Subcutaneous adipose tissue (tissue), 4 donors: ENCODE results near the gene OR10K1. TPM values are rescaled to one million over a fixed set of nuclear protein-coding genes. Genes with fewer than 3 reads are reported as not detected.

Experiments
- CTCF ChIP-seq: fragments of 450-650 bp; IDR thresholded peaks from one replicate; pipeline ENCODE4 v1.5.1; 2016; ENCODE audit warnings: low read depth, mild to moderate bottlenecking, control low read depth, antibody characterized with exemption, moderate library complexity
- total RNA-seq, 4 donors: library from RNA; depleted of rRNA; stranded (reverse); fragments of >200 nt; gene quantifications; one replicate each; pipeline ENCODE4 v1.1.0, GENCODE V29; 2016

OR10K1 gene
- total RNA-seq, 4 donors from 2014 or later = not detected

- TF ChIP-seq CTCF = no peak
Observed at GRCh38 chr1:158493054-158493453, 31.4 kb downstream of the OR10K1 start.

GRCh38 chr1:158494796-158495195, 33.2 kb downstream of the OR10K1 start:
- no peak for TF ChIP-seq CTCF

GRCh38 chr1:158496374-158496773, 34.7 kb downstream of the OR10K1 start:
- TF ChIP-seq CTCF = no peak

- no peak for TF ChIP-seq CTCF
Observed at GRCh38 chr1:158506369-158506987, 44.8 kb downstream of the OR10K1 start.

GRCh38 chr1:158507511-158507910, 45.9 kb downstream of the OR10K1 start:
- no peak for TF ChIP-seq CTCF

GRCh38 chr1:158509471-158510156, 48.0 kb downstream of the OR10K1 start:
- no peak for TF ChIP-seq CTCF

- no peak for TF ChIP-seq CTCF
Observed at GRCh38 chr1:158516966-158517365, 55.3 kb downstream of the OR10K1 start.

Other genes starting within 250 kb of the OR10K1 start
- under 1 TPM in 1 of 4 donors, not detected in 3; 0.34 TPM for gene CD1A, start 207.4 kb upstream of the OR10K1 start, total RNA-seq
- gene CD1C, start 171.9 kb upstream of the OR10K1 start, total RNA-seq = 1 to 10 TPM in 1 of 4 donors, under 1 TPM in 2, not detected in 1; 0.49 to 7.6 (median 0.66) TPM
- gene CD1B, start 130.3 kb upstream of the OR10K1 start, total RNA-seq = 1 to 10 TPM in 1 of 4 donors, not detected in 3; 1.9 TPM
- 1 to 10 TPM in 2 of 4 donors, under 1 TPM in 1, not detected in 1; 0.88 to 2.9 (median 2.4) TPM for gene CD1E, start 107.9 kb upstream of the OR10K1 start, total RNA-seq
- not detected for gene OR10T2, start 62.4 kb upstream of the OR10K1 start, total RNA-seq
- not detected for gene OR10K2, start 35.6 kb upstream of the OR10K1 start, total RNA-seq
- not detected for gene OR10R2, start 10.4 kb downstream of the OR10K1 start, total RNA-seq
- gene OR6Y1, start 92.6 kb downstream of the OR10K1 start, total RNA-seq = not detected
- gene OR6P1, start 108.7 kb downstream of the OR10K1 start, total RNA-seq = not detected
- gene OR10X1, start 118.1 kb downstream of the OR10K1 start, total RNA-seq = not detected
- gene OR10Z1, start 143.4 kb downstream of the OR10K1 start, total RNA-seq = not detected
- gene SPTA1, start 224.9 kb downstream of the OR10K1 start, total RNA-seq = under 1 TPM in 3 of 4 donors, not detected in 1; 0.38 to 0.88 (median 0.68) TPM
- not detected for gene OR6K2, start 238.8 kb downstream of the OR10K1 start, total RNA-seq